ENCODE results near the gene BRD9.

- TF ChIP-seq CTCF (IDR thresholded peaks at IDR 0.05; ENCODE audit: insufficient read depth, low read length), result no peak
- no peak for TF ChIP-seq REST (IDR thresholded peaks at IDR 0.05; ENCODE audit: insufficient replicate concordance, low read depth)
- no peak for TF ChIP-seq GABPA (IDR thresholded peaks at IDR 0.05; ENCODE audit: low read depth)
- TF ChIP-seq POLR2AphosphoS5 (IDR thresholded peaks at IDR 0.05; ENCODE audit: low read depth), result no peak
Measured at GRCh38 chr5:868428-869135, 24.0 kb downstream of the BRD9 start.

Data from HL-60 (cell line).